ENCODE results near the gene ARRDC2. TPM values are rescaled to one million over a fixed set of nuclear protein-coding genes. Genes with fewer than 3 reads are reported as not detected.

Gene ARRDC2
- total and polyA plus RNA-seq, 10 of the 15 experiments (the other 5 are each of a cell fraction or from before 2014, with no cell fraction given), result 0.48 to 10.1 (median 4.8) TPM

DNA sequence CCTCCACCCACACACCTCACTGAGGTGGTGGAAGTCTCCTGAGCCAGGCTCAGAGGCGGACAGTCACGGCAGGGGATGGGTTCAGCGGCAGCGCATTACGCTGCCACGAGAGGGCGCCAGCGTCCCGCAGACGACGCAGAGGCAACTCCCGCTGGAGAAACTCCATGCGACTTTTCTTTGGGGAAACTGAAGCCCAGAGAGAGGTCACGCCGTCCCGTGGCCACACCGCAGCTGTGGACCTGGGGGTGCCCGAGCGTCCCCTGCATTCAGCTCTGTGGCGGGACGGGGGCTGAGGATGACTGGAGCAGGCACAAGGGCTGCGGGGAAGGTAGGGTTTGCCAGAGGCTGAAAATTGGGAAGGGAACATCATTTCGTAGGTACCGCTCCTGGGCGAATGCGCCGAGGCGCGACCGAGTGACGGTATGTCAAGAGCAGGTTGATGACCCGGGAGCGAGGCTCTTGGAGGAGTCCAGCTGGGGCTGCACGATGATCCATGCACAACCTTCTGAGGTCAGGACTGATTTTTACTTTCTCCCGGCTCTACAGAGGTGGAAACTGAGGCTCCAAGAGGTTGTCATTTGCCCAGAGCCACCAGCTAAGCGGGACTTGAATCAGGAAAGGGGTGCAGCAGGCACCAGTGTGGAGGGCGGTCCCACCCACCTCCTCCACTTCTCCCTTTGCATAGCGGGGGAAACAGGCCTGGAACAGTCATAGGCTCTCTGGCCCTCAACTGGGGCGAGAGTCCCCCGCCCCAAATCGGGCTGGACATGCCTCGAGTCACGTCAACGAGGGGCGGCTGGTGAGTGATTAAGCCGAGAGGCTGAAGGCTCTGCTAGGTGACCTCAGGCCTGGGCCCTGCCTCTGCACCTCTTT lies 690 bp upstream of the ARRDC2 start (continued):
- TF ChIP-seq, protein P1, sequence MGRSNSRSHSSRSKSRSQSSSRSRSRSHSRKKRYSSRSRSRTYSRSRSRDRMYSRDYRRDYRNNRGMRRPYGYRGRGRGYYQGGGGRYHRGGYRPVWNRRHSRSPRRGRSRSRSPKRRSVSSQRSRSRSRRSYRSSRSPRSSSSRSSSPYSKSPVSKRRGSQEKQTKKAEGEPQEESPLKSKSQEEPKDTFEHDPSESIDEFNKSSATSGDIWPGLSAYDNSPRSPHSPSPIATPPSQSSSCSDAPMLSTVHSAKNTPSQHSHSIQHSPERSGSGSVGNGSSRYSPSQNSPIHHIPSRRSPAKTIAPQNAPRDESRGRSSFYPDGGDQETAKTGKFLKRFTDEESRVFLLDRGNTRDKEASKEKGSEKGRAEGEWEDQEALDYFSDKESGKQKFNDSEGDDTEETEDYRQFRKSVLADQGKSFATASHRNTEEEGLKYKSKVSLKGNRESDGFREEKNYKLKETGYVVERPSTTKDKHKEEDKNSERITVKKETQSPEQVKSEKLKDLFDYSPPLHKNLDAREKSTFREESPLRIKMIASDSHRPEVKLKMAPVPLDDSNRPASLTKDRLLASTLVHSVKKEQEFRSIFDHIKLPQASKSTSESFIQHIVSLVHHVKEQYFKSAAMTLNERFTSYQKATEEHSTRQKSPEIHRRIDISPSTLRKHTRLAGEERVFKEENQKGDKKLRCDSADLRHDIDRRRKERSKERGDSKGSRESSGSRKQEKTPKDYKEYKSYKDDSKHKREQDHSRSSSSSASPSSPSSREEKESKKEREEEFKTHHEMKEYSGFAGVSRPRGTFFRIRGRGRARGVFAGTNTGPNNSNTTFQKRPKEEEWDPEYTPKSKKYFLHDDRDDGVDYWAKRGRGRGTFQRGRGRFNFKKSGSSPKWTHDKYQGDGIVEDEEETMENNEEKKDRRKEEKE (IDR thresholded peaks at IDR 0.05), result no peak
- TF ChIP-seq EED (IDR thresholded peaks at IDR 0.05; ENCODE audit: low read depth), result peak; percentile 76
- no peak for TF ChIP-seq RAD51 (IDR thresholded peaks at IDR 0.05)
- TF ChIP-seq ZNF622 (IDR thresholded peaks at IDR 0.05), result no peak
- no peak for TF ChIP-seq CEBPB (IDR thresholded peaks at IDR 0.05; ENCODE audit: borderline replicate concordance in 1 of 2, low read depth in 2 of 2, low read length in 2 of 2)
- TF ChIP-seq RELA (IDR thresholded peaks at IDR 0.05; ENCODE audit: borderline replicate concordance, partially characterized antibody), result no peak
- TF ChIP-seq SIX5 (IDR thresholded peaks at IDR 0.05; ENCODE audit: low read depth, low read length, severe bottlenecking), result no peak
- TF ChIP-seq ASH2L (IDR thresholded peaks at IDR 0.05; ENCODE audit: borderline replicate concordance, low read depth), result no peak
- TF ChIP-seq NFYA (IDR thresholded peaks at IDR 0.05; ENCODE audit: borderline replicate concordance, low read depth, low read length), result no peak
- TF ChIP-seq, protein P2, sequence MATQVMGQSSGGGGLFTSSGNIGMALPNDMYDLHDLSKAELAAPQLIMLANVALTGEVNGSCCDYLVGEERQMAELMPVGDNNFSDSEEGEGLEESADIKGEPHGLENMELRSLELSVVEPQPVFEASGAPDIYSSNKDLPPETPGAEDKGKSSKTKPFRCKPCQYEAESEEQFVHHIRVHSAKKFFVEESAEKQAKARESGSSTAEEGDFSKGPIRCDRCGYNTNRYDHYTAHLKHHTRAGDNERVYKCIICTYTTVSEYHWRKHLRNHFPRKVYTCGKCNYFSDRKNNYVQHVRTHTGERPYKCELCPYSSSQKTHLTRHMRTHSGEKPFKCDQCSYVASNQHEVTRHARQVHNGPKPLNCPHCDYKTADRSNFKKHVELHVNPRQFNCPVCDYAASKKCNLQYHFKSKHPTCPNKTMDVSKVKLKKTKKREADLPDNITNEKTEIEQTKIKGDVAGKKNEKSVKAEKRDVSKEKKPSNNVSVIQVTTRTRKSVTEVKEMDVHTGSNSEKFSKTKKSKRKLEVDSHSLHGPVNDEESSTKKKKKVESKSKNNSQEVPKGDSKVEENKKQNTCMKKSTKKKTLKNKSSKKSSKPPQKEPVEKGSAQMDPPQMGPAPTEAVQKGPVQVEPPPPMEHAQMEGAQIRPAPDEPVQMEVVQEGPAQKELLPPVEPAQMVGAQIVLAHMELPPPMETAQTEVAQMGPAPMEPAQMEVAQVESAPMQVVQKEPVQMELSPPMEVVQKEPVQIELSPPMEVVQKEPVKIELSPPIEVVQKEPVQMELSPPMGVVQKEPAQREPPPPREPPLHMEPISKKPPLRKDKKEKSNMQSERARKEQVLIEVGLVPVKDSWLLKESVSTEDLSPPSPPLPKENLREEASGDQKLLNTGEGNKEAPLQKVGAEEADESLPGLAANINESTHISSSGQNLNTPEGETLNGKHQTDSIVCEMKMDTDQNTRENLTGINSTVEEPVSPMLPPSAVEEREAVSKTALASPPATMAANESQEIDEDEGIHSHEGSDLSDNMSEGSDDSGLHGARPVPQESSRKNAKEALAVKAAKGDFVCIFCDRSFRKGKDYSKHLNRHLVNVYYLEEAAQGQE (IDR thresholded peaks at IDR 0.05; ENCODE audit: low read depth, low read length), result no peak
- TF ChIP-seq DPF2 (IDR thresholded peaks at IDR 0.05), result no peak
- no peak for TF ChIP-seq GABPA (IDR thresholded peaks at IDR 0.05; ENCODE audit: low read depth)
- 0 out of 2 replicates have a peak, but pooled peaks have one; percentile 58 for TF ChIP-seq GATAD2B (conservative IDR thresholded peaks at IDR 0.05; ENCODE audit: low read depth)
- no peak; the same call in 1 of the 2 replicates for TF ChIP-seq CREB1 (IDR thresholded peaks at IDR 0.05; ENCODE audit: low read depth)
- TF ChIP-seq SIN3A (IDR thresholded peaks at IDR 0.05; ENCODE audit: low read depth, low read length), result no peak
- TF ChIP-seq, protein P3, sequence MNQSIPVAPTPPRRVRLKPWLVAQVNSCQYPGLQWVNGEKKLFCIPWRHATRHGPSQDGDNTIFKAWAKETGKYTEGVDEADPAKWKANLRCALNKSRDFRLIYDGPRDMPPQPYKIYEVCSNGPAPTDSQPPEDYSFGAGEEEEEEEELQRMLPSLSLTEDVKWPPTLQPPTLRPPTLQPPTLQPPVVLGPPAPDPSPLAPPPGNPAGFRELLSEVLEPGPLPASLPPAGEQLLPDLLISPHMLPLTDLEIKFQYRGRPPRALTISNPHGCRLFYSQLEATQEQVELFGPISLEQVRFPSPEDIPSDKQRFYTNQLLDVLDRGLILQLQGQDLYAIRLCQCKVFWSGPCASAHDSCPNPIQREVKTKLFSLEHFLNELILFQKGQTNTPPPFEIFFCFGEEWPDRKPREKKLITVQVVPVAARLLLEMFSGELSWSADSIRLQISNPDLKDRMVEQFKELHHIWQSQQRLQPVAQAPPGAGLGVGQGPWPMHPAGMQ (IDR thresholded peaks at IDR 0.05; ENCODE audit: borderline replicate concordance), result no peak
- TF ChIP-seq ZNF274 (IDR thresholded peaks at IDR 0.05; ENCODE audit: insufficient read depth, insufficient read length), result no peak
- TF ChIP-seq, protein P4, sequence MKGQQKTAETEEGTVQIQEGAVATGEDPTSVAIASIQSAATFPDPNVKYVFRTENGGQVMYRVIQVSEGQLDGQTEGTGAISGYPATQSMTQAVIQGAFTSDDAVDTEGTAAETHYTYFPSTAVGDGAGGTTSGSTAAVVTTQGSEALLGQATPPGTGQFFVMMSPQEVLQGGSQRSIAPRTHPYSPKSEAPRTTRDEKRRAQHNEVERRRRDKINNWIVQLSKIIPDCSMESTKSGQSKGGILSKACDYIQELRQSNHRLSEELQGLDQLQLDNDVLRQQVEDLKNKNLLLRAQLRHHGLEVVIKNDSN (IDR thresholded peaks at IDR 0.05; ENCODE audit: borderline replicate concordance, extremely low read length, insufficient read depth, low read depth, low read length), result no peak
- TF ChIP-seq ETV6 (conservative IDR thresholded peaks at IDR 0.05 in 1 of 2, IDR thresholded peaks at IDR 0.05 in 1 of 2; ENCODE audit: borderline replicate concordance in 1 of 2, low read depth in 1 of 2), result no peak
- 0 out of 3 replicates have a peak, but pooled peaks have one; percentile 49 for TF ChIP-seq POU2F2 (IDR thresholded peaks at IDR 0.05; ENCODE audit: borderline replicate concordance, low read depth, low read length)
- no peak for TF ChIP-seq ZZZ3 (IDR thresholded peaks at IDR 0.05; ENCODE audit: control insufficient read depth, insufficient read length, low read depth)

Measured in GM12878 (cell line).